MG63 (cell line): ENCODE data around the gene TGFBR3L. TPM values are rescaled to one million over a fixed set of nuclear protein-coding genes. Genes with fewer than 3 reads are reported as not detected.

Experiments used
- DNase-seq: peaks from one replicate; pipeline ENCODE4 v3.0.0-alpha.2; 2020
- H3K27me3 ChIP-seq: fragments of 250-450 bp; sonication (Bioruptor Pico); 2 replicates; pipeline ENCODE4 v1.5.1; 2020; ENCODE audit warnings: mild to moderate bottlenecking, moderate library complexity
- H3K36me3 ChIP-seq: fragments of 250-450 bp; sonication (Bioruptor Pico); 2 replicates; pipeline ENCODE4 v1.5.1; 2020; ENCODE audit warnings: mild to moderate bottlenecking, moderate library complexity
- H3K4me3 ChIP-seq: fragments of 250-450 bp; sonication (Bioruptor Pico); 2 replicates; pipeline ENCODE4 v1.5.1; 2020; ENCODE audit warnings: mild to moderate bottlenecking, moderate library complexity
- H3K9me3 ChIP-seq: fragments of 250-450 bp; sonication (Bioruptor Pico); 2 replicates; pipeline ENCODE4 v1.5.1; 2020; ENCODE audit warnings: mild to moderate bottlenecking, moderate library complexity
- total RNA-seq: library from RNA; depleted of rRNA; stranded (reverse); fragments of >200 nt; shearing (Covaris generic); gene quantifications from 2 replicates; pipeline ENCODE4 v1.2.3, GENCODE V29; 2014; ENCODE audit warnings: low replicate concordance

Gene TGFBR3L
- total RNA-seq, 1 experiment from 2014 or later: 0.46 TPM

DNA sequence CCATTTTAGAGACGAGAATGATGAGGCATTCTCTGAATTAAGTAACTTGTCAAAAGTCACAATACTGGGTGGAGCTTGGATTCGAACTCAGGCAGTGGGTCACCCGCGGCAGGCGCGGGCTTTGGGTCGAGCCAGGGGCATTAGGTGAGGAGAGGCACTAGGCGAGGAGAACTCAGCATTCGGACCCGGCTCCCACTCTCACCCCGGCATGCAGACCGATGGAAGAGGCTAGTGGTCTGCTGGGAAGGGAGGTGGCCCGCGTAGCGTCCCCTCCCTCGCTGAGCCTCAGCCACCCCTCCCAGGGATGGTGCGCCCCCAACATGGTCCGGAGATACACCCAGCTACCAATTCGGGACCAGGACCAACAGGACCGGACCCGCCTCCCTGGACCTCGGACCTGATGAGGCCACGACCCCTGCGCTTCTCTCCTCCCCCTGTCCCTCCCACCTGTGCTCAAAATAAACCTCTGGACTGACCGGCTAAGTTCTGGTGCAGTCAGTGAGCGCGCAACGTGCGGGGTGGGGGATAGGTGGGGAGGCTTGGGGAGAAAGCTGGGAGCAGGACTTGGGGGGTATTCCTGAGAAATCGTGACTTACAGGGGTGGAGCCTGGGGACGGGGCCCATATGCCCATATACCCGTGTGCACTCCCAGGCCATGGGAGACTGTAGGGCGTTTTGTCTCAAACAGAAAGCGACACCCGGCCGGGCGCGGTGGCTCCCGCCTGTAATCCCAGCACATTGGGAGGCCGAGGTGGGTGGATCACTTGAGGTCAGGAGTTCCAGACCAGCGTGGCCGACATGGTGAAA, 4.2 kb downstream of the TGFBR3L start:
- H3K36me3 ChIP-seq: peaks cover 18% of the 10 kb centered on the region
- H3K4me3 ChIP-seq: no peak overlapping the region; the same call in 1 of the 2 replicates
- peaks cover 32% of the 10 kb centered on the region for H3K27me3 ChIP-seq
- no peak for DNase-seq
- no peaks in the 10 kb centered on the region for H3K9me3 ChIP-seq

- peaks cover 27% of the 10 kb centered on the region for H3K27me3 ChIP-seq
- peaks cover 18% of the 10 kb centered on the region for H3K36me3 ChIP-seq
- DNase-seq: peak; percentile 99
- H3K4me3 ChIP-seq: peak within 1 kb of the TSS; percentile 86
- no peaks in the 10 kb centered on the region for H3K9me3 ChIP-seq
Measured at GRCh38 chr19:7919610-7920518, 5.2 kb downstream of the TGFBR3L start, which contains the start of gene SNAPC2. Gene SNAPC2, plus strand, starts transcription at chr19:7920338. Its CDS starts 29 bp downstream, at chr19:7920367.

DNA sequence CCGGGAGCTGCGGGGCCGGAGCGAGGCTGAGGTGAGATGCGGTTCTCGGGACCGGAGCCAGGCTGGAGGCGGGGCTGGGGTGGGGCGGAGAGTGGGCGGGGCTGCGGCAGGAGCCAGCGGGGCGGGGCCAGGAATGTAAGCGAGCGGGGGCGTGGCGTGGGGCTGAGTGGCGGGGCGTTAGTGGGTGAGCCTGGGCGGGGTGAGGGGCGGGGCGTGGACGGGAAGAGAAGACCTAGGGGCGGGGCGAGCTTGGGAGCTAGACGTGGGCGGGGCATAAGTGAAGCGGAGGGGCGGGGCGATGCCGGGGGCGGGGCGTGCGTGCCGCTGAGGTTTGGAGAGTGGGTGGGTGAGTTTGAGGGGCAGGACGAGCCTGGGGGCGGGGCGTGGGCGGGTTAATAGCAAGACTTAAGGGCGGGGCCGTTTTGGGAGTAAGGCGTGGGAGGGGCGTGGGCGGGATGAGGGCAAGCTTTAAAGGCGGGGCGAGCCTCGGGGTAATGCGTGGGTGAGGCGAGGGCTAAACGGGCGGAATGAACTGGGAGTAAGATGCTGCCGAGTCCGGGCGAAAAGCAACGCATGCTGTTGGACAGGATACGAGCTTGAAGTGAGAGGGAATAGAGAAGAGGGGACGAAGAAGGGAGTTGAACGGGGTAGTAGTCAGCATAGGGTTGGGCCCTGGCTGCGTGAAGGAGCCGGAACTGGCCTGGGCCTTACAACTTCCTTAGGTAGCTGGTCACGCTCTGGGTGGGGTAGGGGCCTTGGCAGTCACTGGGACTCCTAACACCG, 6.1 kb downstream of the TGFBR3L start:
- H3K9me3 ChIP-seq: no peaks in the 10 kb centered on the region

GRCh38 chr19:7921302-7921966, 6.8 kb downstream of the TGFBR3L start:
- peaks cover 12% of the 10 kb centered on the region for H3K27me3 ChIP-seq
- peak overlapping the region; percentile 58 for H3K4me3 ChIP-seq
- DNase-seq: no peak
- H3K36me3 ChIP-seq: peaks cover 19% of the 10 kb centered on the region
- H3K9me3 ChIP-seq: no peaks in the 10 kb centered on the region

More for the DNA sequence above, 6.1 kb downstream of the TGFBR3L start:
- peak overlapping the region; percentile 86 for H3K4me3 ChIP-seq
- H3K36me3 ChIP-seq: peaks cover 18% of the 10 kb centered on the region
- peaks cover 19% of the 10 kb centered on the region for H3K27me3 ChIP-seq
- DNase-seq: peak; percentile 99

- peaks cover 27% of the 10 kb centered on the region for H3K36me3 ChIP-seq
- H3K4me3 ChIP-seq: no peak overlapping the region
- no peaks in the 10 kb centered on the region for H3K9me3 ChIP-seq
- no peak for DNase-seq
- peaks cover 6% of the 10 kb centered on the region for H3K27me3 ChIP-seq
Measured at GRCh38 chr19:7921967-7922835, 7.6 kb downstream of the TGFBR3L start.

- Histone ChIP-seq H3K9me3 (no peaks in the 10 kb centered on the region), H3K36me3 (peaks cover 33% of the 10 kb centered on the region), H3K4me3 (no peak overlapping the region), H3K27me3 (0 out of 2 replicates have a peak, but pooled peaks cover 3% of the 10 kb centered on the region)
- DNase-seq: no peak
Measured at GRCh38 chr19:7922836-7923195, 8.2 kb downstream of the TGFBR3L start.

GRCh38 chr19:7923295-7924191, 8.9 kb downstream of the TGFBR3L start:
- Histone ChIP-seq H3K27me3 (0 out of 2 replicates have a peak, but pooled peaks cover under 1% of the 10 kb centered on the region), H3K9me3 (no peaks in the 10 kb centered on the region), H3K36me3 (peaks cover 40% of the 10 kb centered on the region), H3K4me3 (no peak overlapping the region)
- no peak for DNase-seq

- Histone ChIP-seq H3K9me3 (no peaks in the 10 kb centered on the region), H3K36me3 (peaks cover 44% of the 10 kb centered on the region), H3K27me3 (no peaks in the 10 kb centered on the region), H3K4me3 (no peak overlapping the region)
- no peak for DNase-seq
Measured at GRCh38 chr19:7924241-7924640, 9.6 kb downstream of the TGFBR3L start.

- Histone ChIP-seq H3K4me3 (no peak overlapping the region; the same call in 1 of the 2 replicates), H3K9me3 (no peaks in the 10 kb centered on the region), H3K27me3 (no peaks in the 10 kb centered on the region), H3K36me3 (peaks cover 47% of the 10 kb centered on the region)
- DNase-seq: no peak
Measured at GRCh38 chr19:7924651-7925170, 10.1 kb downstream of the TGFBR3L start.

- Histone ChIP-seq H3K4me3 (peak overlapping the region; percentile 44), H3K27me3 (no peaks in the 10 kb centered on the region), H3K9me3 (no peaks in the 10 kb centered on the region), H3K36me3 (peaks cover 51% of the 10 kb centered on the region)
- DNase-seq: peak; percentile 83
Measured at GRCh38 chr19:7925171-7925851, 10.7 kb downstream of the TGFBR3L start.

DNA sequence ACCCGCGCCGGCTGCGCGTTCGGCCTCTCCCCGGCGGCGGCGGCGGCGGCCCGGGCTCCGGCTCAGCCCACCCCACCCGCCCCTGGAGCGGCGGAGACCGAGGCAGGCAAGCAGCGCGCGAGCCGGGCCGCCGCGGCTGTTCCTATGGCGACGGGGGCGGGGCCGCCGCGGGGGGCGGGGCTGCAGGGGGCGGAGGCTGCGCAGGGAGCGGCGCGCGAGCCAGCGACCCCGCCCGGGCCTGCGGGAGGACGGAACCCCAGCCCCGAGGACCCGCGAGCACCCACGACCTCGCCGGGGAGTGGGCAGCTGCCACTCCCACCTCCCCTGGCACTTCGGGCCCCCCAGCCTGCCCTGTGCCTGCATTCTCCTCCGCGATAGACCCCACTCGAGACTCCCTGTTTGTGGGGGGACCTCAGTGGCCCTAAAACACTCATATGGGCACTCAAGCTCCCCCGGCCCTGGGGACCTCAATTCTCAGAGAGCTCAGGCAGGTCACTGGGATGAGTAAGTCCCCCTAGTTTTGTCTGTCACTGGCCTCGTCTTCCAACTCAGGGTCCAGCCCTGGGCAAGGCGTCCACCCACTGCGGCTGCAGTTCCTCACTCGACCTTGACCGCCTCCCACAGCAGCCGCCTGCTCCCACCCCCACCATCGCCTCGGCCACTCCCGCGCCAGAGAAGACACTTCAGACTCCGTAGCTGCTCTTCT, 11.5 kb downstream of the TGFBR3L start, which contains the start of gene CTXN1:
Gene CTXN1 (minus strand): TSS at position 115 of the 706 bp plus-strand sequence. CDS start 597 bp downstream, outside the sequence.
- no peaks in the 10 kb centered on the region for H3K9me3 ChIP-seq
- peaks cover 60% of the 10 kb centered on the region for H3K36me3 ChIP-seq
- peak; percentile 78 for DNase-seq
- H3K27me3 ChIP-seq: no peaks in the 10 kb centered on the region
- H3K4me3 ChIP-seq: peak within 1 kb of the TSS; percentile 44

- DNase-seq: peak; percentile 10
- Histone ChIP-seq H3K27me3 (no peaks in the 10 kb centered on the region), H3K9me3 (no peaks in the 10 kb centered on the region), H3K4me3 (no peak overlapping the region), H3K36me3 (peaks cover 62% of the 10 kb centered on the region)
Measured at GRCh38 chr19:7926727-7927604, 12.3 kb downstream of the TGFBR3L start.
